ENCODE results near the gene ZER1.

- TF ChIP-seq USF2 (IDR thresholded peaks at IDR 0.05; ENCODE audit: low read depth, low read length): no peak
- no peak for TF ChIP-seq POLR2A (IDR thresholded peaks at IDR 0.05; ENCODE audit: low read depth, low read length)
Observed at GRCh38 chr9:128819716-128820664, 48.3 kb upstream of the ZER1 start.
